Tibial nerve (tissue), 4 donors: ENCODE data around the gene RANBP6.
A peak's percentile ranks its signal among the peaks of the same experiment; 100 is the strongest.

Experiments
- EP300 ChIP-seq, 2 donors: sonication (generic); formaldehyde crosslinking; IDR thresholded peaks; one replicate each; pipeline ENCODE4 v1.6.1; 2017; ENCODE audit warnings: antibody characterized with exemption in 2 of 2, mild to moderate bottlenecking in 1 of 2
- POLR2A ChIP-seq, 2 donors: fragments of 450-650 bp; IDR thresholded peaks; one replicate each; pipeline ENCODE4 v1.6.1; 2017; ENCODE audit warnings: antibody characterized with exemption in 2 of 2, mild to moderate bottlenecking in 2 of 2, moderate library complexity in 2 of 2
- TF ChIP-seq, protein P1 (sequence below), 5 experiments: fragments of 200-600 bp in 3 of 5; fragments of 450-650 bp in 2 of 5; sonication (generic) in 3 of 5; IDR thresholded peaks; one replicate each; pipeline ENCODE4 v1.5.1; 2016 to 2019; ENCODE audit warnings: antibody characterized with exemption in 5 of 5, mild to moderate bottlenecking in 3 of 5, moderate library complexity in 2 of 5

DNA sequence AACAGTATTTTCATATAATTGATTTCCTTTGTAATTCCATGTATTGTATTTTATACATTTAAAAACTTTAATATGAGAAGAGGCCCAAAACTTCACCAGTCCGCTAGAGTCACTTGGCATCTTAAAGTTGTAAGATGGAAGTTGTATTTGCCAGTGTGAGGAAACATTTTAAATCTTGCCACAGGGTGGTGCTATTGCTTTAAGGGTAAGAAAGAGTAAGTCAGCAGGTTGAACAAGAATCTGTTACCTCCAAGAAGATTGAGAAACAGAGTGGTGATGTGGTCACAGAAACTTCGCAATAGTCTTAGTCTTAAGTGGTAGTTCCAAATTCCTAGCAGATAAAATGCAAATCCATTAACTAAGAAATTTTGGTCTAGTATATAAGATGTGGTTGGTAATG lies 39.8 kb upstream of the RANBP6 start:
- TF ChIP-seq, protein P1, sequence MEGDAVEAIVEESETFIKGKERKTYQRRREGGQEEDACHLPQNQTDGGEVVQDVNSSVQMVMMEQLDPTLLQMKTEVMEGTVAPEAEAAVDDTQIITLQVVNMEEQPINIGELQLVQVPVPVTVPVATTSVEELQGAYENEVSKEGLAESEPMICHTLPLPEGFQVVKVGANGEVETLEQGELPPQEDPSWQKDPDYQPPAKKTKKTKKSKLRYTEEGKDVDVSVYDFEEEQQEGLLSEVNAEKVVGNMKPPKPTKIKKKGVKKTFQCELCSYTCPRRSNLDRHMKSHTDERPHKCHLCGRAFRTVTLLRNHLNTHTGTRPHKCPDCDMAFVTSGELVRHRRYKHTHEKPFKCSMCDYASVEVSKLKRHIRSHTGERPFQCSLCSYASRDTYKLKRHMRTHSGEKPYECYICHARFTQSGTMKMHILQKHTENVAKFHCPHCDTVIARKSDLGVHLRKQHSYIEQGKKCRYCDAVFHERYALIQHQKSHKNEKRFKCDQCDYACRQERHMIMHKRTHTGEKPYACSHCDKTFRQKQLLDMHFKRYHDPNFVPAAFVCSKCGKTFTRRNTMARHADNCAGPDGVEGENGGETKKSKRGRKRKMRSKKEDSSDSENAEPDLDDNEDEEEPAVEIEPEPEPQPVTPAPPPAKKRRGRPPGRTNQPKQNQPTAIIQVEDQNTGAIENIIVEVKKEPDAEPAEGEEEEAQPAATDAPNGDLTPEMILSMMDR (IDR thresholded peaks at IDR 0.05) = peak; percentile 32 to 63 (median 43)
- TF ChIP-seq EP300 (IDR thresholded peaks at IDR 0.05) (no peak), POLR2A (IDR thresholded peaks at IDR 0.05) (no peak)
